Panc1 (cell line): ENCODE data around the gene PPP1R7.

Source experiments
- CTCF ChIP-seq: fragments of 450-650 bp; IDR thresholded peaks from 2 replicates; pipeline ENCODE4 v1.5.1; 2017; ENCODE audit warnings: mild to moderate bottlenecking
- POLR2AphosphoS5 ChIP-seq: IDR thresholded peaks from 2 replicates; pipeline ENCODE4 v1.6.1; 2012; ENCODE audit warnings: mild to moderate bottlenecking, low read depth, low read length, moderate library complexity
- REST ChIP-seq, 2 experiments: IDR thresholded peaks; 2 replicates each; pipeline ENCODE4 v1.6.1; 2011 to 2012; ENCODE audit warnings: low read depth in 2 of 2, control low read depth in 1 of 2, low read length in 1 of 2, mild to moderate bottlenecking in 1 of 2, moderate library complexity in 1 of 2; ENCODE audit not compliant: insufficient read depth in 1 of 2
- SIN3A ChIP-seq: IDR thresholded peaks from 2 replicates; pipeline ENCODE4 v1.6.1; 2012; ENCODE audit warnings: low read depth, mild to moderate bottlenecking, low read length, moderate library complexity, borderline replicate concordance; ENCODE audit not compliant: insufficient read depth
- TCF7L2 ChIP-seq: IDR thresholded peaks from 2 replicates; pipeline ENCODE4 v1.6.1; 2011; ENCODE audit warnings: mild to moderate bottlenecking, low read depth, low read length, inconsistent platforms

- TF ChIP-seq SIN3A (no peak), POLR2AphosphoS5 (no peak), CTCF (no peak), REST (IDR thresholded peaks at IDR 0.05; ENCODE audit: insufficient read depth in 1 of 2, low read depth in 2 of 2, low read length in 1 of 2) (no peak), TCF7L2 (no peak)
These were observed 39.4 kb upstream of the PPP1R7 start for GRCh38 chr2:241110607-241111439.
